ENCODE measurements around the gene TMEM116. TPM values are rescaled to one million over a fixed set of nuclear protein-coding genes. Genes with fewer than 3 reads are reported as not detected.

The TMEM116 gene
- total RNA-seq, 2 experiments from 2014 or later: 12.7 to 12.8 TPM

GRCh38 chr12:111936869-111937268 lies 76.1 kb downstream of the TMEM116 start:
- H3K4me3 Mint-ChIP-seq: no peak overlapping the region
- Histone ChIP-seq H3K27me3 (ENCODE audit: control insufficient read depth in 1 of 2, insufficient read depth in 2 of 2, low read length in 2 of 2) (no peaks in the 10 kb centered on the region), H3K4me1 (ENCODE audit: insufficient read depth, low read length) (no peaks in the 10 kb centered on the region), H3K36me3 (ENCODE audit: insufficient read depth, low read length) (peaks cover 23% of the 10 kb centered on the region), H3K27ac (ENCODE audit: low read depth in 1 of 2, low read length in 2 of 2) (no peak overlapping the region), H3K9me3 (ENCODE audit: control insufficient read depth in 1 of 2, insufficient read depth in 1 of 2, low read length in 2 of 2) (no peaks in the 10 kb centered on the region), H3K4me3 (ENCODE audit: low read length) (no peak overlapping the region)
- peaks cover 46% of the 10 kb centered on the region for H3K36me3 Mint-ChIP-seq (ENCODE audit: low read depth)
- no peak overlapping the region for H3K27ac Mint-ChIP-seq
- H3K9me3 Mint-ChIP-seq: no peaks in the 10 kb centered on the region
- no peaks in the 10 kb centered on the region for H3K4me1 Mint-ChIP-seq (ENCODE audit: low read depth)
- TF ChIP-seq, protein P1, sequence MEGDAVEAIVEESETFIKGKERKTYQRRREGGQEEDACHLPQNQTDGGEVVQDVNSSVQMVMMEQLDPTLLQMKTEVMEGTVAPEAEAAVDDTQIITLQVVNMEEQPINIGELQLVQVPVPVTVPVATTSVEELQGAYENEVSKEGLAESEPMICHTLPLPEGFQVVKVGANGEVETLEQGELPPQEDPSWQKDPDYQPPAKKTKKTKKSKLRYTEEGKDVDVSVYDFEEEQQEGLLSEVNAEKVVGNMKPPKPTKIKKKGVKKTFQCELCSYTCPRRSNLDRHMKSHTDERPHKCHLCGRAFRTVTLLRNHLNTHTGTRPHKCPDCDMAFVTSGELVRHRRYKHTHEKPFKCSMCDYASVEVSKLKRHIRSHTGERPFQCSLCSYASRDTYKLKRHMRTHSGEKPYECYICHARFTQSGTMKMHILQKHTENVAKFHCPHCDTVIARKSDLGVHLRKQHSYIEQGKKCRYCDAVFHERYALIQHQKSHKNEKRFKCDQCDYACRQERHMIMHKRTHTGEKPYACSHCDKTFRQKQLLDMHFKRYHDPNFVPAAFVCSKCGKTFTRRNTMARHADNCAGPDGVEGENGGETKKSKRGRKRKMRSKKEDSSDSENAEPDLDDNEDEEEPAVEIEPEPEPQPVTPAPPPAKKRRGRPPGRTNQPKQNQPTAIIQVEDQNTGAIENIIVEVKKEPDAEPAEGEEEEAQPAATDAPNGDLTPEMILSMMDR (IDR thresholded peaks at IDR 0.05): no peak
- intact Hi-C loops (cut with DNase I, micrococcal nuclease): no loop called here
- ATAC-seq (ENCODE audit: poor library complexity) (no peak), DNase-seq (no peak)
- POLR2A ChIA-PET: interaction anchor here (1.4 kb wide), 1 partner anchor 77 kb away, joined by 3 read pairs; the partner anchor contains the start of genes ERP29 and TMEM116
- CTCF ChIA-PET: no interaction called here
- H3K27me3 Mint-ChIP-seq: no peaks in the 10 kb centered on the region

DNA sequence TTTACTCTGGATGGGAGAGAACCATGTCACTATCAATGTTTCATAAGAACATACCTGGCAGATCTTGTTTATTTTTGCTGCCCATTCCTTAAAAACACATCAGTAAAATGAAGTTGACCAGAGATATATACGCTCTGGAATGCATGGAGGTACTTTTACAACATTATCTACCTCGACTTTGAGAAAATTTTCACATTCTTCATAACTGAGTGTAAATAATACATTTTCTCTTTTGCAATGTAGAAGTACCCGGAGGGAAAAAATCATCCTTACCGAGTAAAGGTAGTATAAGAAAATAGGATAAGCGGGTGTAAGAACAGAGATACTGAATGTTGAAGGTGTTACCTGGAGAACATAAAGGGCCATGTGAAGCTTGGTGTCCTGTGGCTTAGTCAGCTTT lies 80.7 kb downstream of the TMEM116 start:
- POLR2A ChIA-PET: no interaction called here

GRCh38 chr12:111927346-111927745 lies 85.6 kb downstream of the TMEM116 start:
- no peaks in the 10 kb centered on the region for H3K27me3 ChIP-seq (ENCODE audit: control insufficient read depth in 1 of 2, insufficient read depth in 2 of 2, low read length in 2 of 2)
- no peak overlapping the region for H3K27ac ChIP-seq (ENCODE audit: low read depth in 1 of 2, low read length in 2 of 2)
- TF ChIP-seq, protein P1 (IDR thresholded peaks at IDR 0.05): no peak
- no peaks in the 10 kb centered on the region for H3K4me1 ChIP-seq (ENCODE audit: insufficient read depth, low read length)
- CTCF ChIA-PET: no interaction called here
- H3K4me1 Mint-ChIP-seq (ENCODE audit: low read depth): no peaks in the 10 kb centered on the region
- H3K27me3 Mint-ChIP-seq: no peaks in the 10 kb centered on the region
- no peaks in the 10 kb centered on the region for H3K9me3 ChIP-seq (ENCODE audit: control insufficient read depth in 1 of 2, insufficient read depth in 1 of 2, low read length in 2 of 2)
- peaks cover 38% of the 10 kb centered on the region for H3K36me3 Mint-ChIP-seq (ENCODE audit: low read depth)
- no peak for DNase-seq
- POLR2A ChIA-PET: no interaction called here
- no peak overlapping the region for H3K27ac Mint-ChIP-seq
- no peak overlapping the region for H3K4me3 ChIP-seq (ENCODE audit: low read length)
- no peaks in the 10 kb centered on the region for H3K9me3 Mint-ChIP-seq
- intact Hi-C loops (cut with DNase I, micrococcal nuclease): no loop called here
- H3K4me3 Mint-ChIP-seq: no peak overlapping the region
- no peak for ATAC-seq (ENCODE audit: poor library complexity)
- H3K36me3 ChIP-seq (ENCODE audit: insufficient read depth, low read length): peaks cover 10% of the 10 kb centered on the region

More for the DNA sequence above, 80.7 kb downstream of the TMEM116 start:
- DNase-seq (no peak), ATAC-seq (ENCODE audit: poor library complexity) (no peak)
- H3K27ac Mint-ChIP-seq: no peak overlapping the region
- no peaks in the 10 kb centered on the region for H3K4me1 Mint-ChIP-seq (ENCODE audit: low read depth)
- no peak overlapping the region for H3K4me3 Mint-ChIP-seq
- H3K36me3 Mint-ChIP-seq (ENCODE audit: low read depth): peaks cover 66% of the 10 kb centered on the region
- no peak overlapping the region for H3K4me3 ChIP-seq (ENCODE audit: low read length)
- H3K27ac ChIP-seq (ENCODE audit: low read depth in 1 of 2, low read length in 2 of 2): no peak overlapping the region
- no peaks in the 10 kb centered on the region for H3K4me1 ChIP-seq (ENCODE audit: insufficient read depth, low read length)
- H3K9me3 ChIP-seq (ENCODE audit: control insufficient read depth in 1 of 2, insufficient read depth in 1 of 2, low read length in 2 of 2): no peaks in the 10 kb centered on the region
- intact Hi-C loops (cut with DNase I, micrococcal nuclease): no loop called here
- CTCF ChIA-PET: no interaction called here
- H3K9me3 Mint-ChIP-seq: no peaks in the 10 kb centered on the region
- H3K36me3 ChIP-seq (ENCODE audit: insufficient read depth, low read length): peaks cover 24% of the 10 kb centered on the region
- H3K27me3 ChIP-seq (ENCODE audit: control insufficient read depth in 1 of 2, insufficient read depth in 2 of 2, low read length in 2 of 2): no peaks in the 10 kb centered on the region
- TF ChIP-seq, protein P1 (IDR thresholded peaks at IDR 0.05): no peak
- no peaks in the 10 kb centered on the region for H3K27me3 Mint-ChIP-seq
